Fibroblast of skin of right biceps (primary cell): ENCODE results near the gene MOV10L1.

ENCODE experiments used
- DNase-seq: peaks from one replicate; pipeline ENCODE4 v3.0.0-alpha.2; 2013

The MOV10L1 gene

DNA sequence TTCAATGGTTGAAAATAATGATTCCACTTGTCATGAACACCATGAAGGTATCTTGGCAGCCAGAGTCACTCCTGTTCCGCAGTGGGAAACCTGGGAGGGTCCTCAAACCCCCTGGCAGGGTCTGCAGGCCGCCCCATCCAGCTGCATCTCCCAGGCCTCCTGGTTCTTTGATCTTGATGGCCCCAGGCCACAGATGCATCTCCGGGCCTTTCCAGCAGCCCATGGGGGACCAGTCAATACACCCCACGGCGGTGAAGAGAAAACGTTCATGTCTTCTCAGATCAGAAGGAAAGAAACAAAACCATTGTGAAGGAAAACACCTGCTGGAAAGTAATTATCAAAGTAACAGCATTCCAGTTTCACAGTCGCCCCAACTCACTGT, 29.9 kb upstream of the MOV10L1 start:
- DNase-seq: no peak

DNA sequence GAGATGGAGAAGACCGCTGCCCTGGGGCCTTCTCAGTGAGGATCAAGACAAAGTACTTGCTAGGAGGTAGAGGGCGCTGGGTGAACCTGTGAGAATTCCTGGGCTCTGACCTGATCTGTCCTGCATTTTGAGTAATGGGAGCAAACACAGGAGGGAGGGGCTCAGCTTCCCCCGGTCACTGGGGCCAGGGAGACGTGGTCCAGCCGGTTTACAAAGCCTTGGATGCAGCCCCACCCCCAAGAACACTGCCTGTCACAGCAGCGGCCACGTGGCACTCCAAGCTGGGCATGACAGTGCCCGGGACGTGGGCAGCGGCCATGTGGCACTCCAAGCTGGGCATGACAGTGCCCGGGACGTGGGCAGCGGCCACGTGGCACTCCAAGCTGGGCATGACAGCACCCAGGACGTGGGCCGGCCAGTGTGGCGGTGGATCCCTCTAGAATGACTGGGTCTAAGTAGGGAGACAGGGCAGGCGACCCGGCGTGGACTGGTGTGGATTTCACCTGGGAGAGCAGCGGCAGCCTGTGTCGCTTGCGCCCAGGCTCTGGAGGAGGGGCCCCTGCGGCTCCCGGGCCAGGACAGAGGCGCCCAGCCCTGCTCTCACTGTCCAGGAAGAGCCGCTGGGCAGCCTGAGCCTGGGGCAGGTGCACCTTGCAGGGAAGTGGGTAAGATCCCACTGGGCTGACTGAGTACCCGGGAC, 29.2 kb upstream of the MOV10L1 start:
- no peak for DNase-seq

DNA sequence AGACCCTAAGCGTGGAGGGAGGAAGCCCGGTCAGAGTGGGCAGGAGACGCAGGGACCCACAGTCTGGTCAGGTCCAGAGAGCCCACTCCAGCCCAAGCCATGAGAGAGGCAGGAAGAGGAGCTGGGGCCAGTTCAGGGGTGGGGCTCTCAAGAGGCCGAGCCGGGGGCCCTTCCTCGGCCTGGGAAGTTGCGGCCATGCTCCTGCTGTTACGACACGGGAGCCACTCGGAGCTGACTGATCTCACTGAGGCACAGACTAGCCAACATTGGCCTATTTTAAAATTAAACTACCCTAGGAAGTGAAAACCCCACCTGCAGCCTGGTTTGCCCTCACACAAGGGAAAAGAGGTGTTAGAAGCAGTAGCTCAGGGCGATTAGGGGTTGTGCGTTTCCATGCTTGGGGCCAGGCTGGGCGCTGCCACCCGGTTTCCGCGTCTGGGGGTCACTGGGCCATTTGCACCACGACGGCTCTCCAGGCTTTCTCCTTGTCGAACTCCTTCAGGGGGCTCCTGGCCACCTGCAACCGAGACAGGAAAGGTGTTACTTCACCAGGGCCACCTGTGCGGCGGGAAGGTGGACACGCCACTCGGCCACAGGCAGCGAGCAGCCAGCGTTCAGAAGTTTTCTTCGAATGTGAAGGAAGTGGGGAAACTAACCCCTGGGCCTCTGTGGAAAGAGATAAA, 28.5 kb upstream of the MOV10L1 start:
- DNase-seq: no peak

DNA sequence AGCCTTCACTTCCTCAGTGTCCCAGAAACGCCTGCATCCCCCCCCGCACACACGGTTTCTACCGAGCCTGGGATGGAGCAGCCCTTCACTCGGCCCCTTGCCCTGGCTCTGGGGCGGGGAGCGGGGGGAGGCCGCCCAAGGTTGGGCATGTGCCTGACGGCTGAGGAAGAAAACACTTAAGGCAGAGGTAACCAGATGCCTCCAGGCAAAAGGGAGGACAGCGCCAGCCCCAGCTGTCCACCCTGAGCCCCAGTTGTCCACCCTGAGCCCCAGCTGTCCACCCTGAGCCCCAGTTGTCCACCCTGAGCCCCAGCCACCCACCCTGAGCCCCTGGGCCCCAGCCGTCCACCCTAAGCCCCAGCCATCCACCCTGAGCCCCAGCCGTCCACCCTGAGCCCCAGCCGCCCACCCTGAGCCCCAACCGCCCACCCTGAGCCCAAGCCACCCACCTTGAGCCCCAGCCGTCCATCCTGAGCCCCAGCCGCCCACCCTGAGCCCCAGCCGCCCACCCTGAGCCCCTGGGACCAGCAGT, 27.9 kb upstream of the MOV10L1 start:
- no peak for DNase-seq

DNA sequence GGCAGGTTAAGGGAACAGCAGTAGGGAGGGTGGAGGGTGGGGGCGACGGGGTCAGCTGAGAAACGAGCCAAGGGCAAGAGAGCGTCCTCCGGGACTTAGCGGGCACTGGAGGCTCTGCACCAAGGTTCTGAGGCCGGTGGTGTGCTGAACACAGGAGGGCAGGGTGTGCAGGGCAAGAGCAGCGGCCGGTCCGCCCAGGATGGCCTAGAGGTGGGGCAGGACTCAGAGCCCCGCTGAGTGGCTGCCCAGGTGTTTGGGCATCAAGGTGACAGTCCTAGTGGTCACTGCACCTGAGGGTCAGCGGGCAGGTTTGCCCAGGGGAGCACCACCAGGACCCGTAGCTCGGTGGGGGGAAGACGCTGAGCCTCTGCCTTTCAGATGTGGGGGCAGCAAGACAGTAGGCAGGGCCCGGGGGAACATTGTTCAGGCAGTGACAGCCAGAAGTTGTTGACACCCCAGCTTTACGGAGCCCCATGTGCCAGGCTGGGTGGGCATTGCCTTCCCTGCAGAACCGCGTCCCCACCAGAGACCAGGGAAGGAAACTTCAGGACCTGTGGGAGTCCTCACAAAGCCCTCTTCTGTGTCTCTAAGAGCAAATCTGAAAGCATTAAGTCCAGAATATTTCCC, 27.2 kb upstream of the MOV10L1 start:
- DNase-seq: no peak

DNA sequence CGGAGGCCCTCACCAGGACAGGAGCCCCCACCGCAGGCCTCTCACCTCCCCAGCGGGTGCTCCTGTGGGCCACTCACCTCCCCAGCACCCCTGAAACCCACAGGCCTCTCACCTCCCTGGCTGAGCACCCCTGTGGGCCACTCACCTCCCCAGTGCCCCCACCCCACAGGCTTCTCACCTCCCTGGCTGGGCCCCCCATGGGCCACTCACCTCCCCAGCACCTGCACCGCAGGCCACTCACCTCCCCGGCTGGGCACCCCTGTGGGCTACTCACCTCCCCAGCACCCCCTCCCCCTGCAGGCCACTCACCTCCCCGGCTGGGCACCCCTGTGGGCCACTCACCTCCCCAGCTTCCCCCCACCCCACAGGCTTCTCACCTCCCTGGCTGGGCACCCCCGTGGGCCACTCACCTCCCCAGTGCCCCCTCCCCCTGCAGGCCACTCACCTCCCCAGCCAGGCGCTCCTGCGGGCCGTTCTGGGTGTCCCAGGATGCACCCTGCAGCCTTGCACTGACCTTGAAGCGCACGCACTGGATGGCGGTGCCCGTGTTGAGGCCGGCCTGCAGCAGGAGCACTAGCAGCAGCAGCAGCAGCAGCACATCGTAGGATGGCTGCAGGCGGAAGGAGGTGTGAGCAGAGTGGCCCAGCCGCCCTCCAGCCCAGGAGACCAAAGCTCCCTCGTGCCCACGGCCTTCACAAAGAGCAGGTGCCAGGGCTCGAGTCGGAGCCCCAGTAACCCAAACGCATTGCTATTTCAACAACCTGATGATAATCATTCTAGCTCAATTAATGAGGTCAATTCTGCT, 26.0 kb upstream of the MOV10L1 start:
- no peak for DNase-seq

DNA sequence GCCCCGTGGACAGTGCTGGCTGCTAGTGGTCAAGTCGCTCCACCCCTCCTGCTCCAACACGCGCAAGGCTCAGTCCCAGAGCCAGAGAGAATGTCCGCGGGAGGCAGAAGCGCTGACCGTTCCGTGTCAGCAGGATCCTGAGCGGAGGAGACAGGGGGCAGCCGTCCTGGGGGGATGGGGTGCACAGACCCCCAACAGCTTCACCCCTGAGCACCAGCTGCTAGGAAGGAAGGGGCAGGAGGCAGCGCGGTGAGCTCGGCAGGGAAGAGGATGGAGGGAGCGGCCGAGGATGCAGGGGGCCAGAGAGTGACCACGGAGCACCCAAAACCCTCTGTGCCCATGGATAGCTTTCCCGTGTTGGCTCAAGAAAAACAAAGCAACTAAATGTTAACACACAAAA, 25.4 kb upstream of the MOV10L1 start:
- DNase-seq: no peak

DNA sequence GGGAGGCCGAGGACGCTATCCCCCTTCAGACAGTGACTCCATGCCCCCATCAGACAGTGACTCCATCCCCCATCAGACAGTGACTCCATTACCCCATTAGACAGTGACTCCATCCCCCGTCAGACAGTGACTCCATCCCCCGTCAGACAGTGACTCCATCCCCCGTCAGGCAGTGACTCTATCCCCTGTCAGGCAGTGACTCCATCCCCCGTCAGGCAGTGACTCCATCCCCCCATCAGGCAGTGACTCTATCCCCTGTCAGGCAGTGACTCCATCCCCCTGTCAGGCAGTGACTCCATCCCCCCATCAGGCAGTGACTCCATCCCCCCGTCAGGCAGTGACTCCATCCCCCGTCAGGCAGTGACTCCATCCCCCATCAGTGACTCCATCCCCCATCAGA, 22.6 kb upstream of the MOV10L1 start:
- no peak for DNase-seq

DNA sequence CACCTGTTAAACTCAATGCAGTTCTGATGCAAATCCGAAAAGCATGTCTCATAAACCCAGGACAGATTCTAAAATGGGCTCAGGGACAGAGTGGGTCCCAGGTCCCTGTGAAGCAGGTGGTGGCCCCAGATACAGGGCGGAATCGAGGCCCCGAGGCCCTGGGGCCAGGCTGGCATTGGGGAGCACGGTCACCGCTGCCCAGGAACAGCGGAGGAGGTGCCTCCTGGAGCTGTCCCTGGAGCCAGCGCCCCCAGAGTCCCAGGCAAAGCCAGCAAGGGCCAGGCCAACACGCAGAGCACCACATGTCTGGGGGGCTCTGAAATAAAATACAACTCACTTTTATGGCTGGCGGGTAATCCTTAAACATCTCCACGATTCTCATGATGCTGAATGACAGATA, 21.7 kb upstream of the MOV10L1 start:
- DNase-seq: no peak

DNA sequence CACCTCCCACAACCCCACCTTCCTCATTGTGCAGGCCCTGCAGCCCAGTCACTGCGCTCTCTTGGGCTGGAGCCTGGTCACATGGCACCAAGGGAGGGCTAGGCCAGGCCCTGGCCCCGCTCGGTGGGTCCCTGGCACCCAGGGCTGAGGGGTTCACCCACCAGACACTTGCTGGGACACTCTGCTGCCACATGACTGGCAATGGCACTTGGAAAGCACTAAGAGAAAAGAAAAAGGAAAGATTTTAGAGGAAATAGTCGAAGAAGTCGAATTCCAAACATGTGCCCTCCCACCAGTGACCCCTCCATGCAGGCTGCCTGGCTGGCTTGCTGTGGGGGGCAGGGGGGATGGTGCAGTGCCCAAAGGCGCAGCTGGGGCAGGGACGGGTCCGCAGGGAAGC, 19.4 kb upstream of the MOV10L1 start:
- DNase-seq: no peak

DNA sequence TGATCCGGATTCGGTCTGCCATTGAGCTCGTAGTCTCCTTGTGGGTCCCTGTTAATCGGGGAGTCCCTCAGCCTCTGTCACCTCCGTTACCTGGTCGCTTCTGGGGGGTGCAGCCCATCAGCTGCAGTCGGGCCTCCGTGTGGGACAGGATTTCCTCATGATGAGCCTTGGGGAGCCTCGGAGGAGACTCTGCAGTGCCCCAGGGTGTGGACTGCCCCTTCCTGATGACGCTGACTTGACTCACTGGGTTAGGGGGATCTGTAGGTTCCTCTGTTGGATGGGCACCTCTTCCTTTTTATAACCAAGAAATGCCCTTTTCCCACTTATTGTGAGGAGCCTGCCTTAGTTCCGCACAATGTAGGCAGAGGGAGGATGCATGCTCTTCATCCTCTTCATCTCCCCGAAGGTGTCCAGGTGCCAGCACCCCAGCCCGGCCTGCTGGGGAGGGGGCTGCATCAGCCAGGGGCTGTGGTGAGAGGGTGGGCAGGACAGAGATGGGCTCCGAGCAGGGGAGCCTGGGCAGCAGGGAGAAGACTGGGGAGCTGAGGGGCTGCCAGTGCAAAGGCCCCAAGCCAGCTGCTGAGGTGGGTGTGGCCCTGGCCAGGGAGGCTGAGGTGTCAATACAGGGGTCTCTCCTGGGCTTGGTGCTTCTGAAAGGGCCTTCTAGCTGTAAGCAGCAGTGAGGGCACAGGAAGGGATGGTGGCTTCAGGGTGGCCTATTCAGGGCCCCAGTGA, 18.2 kb upstream of the MOV10L1 start:
- DNase-seq: no peak

DNA sequence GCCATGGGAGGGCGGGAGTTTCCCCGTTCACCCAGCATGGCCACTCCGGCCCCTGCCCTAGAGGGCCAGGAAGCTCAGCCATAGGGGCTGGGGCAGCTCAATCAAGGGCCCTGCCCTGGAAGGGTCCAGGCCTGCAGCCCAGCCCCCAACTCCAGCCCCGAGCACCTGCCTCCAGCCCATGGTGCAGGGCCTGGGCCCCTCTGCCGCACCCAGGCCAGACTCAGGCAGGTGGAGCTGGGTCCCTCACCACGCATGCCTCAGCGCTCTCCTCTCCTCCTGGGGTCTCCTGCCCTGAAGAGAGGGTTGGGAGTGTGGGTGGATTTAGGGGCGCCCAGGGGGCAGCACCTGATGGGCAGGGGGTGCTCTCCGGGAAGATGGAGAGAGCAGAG, 17.6 kb upstream of the MOV10L1 start:
- no peak for DNase-seq

DNA sequence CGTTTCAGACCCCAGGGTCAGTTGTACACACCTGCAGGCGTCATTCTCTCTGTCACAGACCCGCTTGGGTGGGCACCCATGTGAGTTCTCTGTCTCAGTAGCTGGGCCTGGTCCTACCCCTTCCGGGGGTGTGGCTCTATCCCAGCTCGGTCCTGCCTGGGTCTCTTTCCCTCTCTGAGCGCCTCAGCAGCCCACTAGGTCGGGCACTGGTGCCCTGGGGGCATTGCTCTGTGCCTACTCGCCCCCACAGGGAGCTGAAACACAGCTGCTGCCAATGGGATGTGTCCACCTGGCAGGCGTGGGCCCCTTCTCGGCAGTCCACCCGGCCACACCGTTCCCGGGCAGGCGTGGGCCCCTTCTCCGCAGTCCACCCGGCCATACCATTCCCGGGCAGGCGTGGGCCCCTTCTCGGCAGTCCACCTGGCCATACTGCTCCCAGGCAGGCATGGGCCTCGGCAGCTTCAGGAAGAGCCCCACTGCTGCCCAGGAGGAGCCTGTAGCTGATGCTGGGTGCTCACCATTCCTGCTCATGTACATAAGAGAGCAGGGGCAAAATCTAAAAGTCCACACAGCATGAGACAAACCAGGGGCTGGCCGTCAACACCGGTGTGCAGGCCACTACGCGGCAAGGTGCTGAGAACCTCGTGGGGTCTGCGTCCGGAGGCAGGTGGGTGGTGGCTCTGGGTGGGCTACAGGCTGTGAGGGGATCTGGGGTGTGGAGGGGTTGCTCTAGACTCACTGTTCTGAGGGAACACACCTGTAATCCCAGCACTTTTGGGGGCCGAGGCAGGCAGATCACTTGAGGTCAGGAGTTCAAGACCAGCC, 16.9 kb upstream of the MOV10L1 start:
- DNase-seq: no peak

DNA sequence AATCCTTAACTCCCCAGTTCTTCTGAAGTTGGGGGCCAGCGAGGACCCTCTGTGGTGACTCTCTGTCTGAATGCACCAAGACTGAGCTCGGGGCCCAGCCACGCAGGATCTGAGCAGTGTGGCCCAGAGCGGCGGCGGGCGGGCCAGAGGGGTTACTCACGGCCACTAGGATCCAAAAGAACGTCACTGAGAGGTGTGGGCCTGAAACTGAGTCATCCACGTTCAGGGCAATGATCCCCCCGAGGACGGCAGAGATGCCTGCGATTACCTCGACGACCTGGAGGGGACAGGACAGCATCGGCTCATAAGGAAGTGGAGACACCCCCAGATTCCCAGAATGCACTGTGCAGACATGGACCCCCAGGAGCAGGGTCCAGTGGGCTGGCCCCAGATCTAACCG, 15.8 kb upstream of the MOV10L1 start:
- DNase-seq: no peak

DNA sequence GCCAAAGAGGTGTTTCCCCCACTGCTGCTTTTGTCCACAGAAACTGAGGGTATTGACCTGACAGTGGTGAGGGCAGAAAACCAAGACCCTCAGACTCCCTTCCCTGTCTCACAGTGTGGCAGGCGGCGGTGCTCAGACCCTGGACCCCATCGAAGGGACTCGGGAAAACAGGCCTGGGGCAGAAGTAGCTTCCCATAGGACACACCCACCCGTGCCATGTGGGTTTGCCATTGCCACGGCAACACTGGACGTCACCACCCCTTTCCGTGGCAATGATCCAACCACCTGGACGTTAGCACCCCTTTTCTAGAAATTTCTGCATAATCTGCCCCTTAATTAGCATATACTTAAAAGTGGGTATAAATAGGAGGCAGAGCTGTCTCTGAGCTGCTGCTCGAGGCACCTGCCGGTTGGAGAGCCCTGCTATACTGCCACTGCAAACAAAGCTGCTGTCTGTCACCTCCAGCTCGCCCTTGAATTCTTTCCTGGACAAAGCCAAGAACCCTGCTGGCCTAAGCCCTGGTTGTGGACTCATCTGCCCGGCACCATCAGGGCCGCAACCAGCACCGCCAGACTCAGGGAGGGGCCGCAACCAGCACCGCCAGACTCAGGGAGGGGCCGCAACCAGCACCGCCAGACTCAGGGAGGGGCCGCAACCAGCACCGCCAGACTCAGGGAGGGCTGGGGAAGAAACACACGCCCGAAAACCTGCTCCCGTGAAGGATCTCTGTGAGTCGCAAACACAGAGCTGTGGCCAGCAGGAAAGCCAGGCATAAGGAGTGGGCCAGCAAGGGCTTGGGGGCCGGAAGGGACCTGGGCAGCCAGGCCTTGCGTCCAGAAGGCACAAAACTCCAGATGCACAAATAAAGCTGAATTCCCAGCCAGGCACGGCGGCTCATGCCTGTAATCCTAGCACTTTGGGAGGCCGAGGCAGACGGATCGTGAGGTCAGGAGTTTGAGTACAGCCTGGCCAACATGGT, 15.0 kb upstream of the MOV10L1 start:
- DNase-seq: no peak

DNA sequence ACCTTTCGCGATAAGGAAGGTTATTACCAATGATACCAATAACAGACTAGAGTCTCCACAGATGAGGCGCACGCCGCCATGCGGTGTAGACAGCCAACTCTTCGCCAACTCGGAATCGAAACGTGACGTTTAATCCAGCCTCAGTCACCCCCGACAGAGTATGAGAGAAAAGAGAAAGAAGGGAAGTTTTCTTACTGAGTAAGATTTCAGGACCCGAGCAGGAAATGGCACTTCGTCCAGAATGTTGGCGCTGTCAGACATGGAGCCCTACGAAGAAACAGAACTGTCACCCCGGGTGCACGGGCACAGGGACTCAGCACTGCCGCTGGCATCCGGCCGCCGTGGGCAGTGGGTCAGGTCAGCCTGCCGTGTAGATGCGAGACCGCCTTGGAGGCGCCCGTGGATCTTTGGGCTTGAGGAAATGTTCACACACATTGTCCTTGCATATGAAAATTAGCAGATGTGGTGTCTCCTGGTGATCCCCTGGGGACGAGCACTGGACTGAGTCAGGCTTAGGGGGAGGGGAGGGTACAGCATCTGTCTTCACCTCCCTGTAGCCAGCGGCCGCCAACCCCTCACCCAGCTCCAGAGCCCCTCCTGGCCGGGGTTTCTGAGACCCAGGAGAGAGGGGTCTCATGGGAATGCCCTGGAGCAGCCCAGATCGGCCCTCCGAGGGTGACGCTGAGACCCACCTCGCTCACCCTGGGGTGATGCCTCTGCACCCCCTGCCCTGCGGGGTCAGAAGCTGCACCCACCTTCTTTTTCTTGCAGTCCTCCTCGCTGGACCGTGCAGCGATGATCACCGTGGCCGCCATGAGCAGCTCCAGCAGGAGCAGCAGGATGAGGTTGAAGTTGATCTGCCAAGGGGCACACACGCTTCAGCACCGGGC, 12.9 kb upstream of the MOV10L1 start:
- DNase-seq: no peak

DNA sequence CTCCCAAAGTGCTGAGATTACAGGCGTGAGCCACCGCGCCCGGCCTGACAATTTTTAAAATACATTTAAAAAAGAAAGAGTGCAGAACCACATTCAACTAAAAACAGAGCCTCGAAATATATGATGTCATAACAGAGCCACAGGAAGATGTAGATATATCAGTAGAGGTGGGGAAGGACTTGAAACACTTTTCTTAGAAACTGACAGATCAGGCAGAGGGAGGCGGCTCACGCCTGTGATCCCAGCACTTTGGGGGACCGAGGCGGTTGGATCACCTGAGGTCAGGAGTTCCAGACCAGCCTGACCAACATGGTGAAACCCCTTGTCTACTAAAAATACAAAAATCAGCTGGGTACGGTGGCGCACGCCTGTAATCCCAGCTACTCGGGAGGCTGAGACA, 11.6 kb upstream of the MOV10L1 start:
- DNase-seq: no peak

DNA sequence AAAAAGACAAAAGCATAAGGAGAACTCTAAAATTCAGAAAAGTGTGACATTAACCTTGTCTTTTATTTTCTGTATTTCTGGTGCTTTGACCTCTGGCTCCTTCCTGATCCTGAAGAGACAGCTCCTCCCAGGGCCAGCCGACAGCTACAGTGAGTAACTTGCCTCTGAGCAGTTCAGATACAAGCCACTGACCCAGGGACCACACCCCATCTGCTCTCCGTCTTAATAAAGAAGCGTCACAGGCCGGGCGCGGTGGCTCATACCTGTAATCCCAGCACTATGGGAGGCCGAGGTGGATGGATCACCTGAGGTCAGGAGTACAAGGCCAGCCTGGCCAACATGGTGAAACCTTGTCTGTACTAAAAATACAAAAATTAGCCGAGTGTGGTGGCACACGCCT, 11.0 kb upstream of the MOV10L1 start:
- DNase-seq: no peak

DNA sequence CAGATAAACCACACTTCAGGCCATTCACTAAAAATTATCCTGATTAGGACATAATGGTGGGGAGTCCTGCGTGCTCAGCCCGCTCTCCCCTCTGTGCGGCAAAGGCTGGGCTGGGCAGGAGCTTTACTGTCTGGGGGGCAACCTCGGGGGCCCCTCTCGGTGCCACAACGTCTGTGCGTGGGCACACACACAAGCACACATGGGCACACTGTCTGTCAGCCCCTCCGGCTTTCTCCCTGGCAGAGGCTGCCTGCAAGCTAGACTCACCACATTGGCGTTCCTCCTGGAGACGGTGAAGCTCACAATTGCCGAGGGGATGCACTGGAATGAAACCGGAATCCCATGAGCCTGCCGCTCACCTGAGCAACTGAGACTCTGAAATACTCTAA, 9.7 kb upstream of the MOV10L1 start:
- no peak for DNase-seq
